Measurements from ENCODE around the gene BATF. TPM values are rescaled to one million over a fixed set of nuclear protein-coding genes. Genes with fewer than 3 reads are reported as not detected.

The BATF gene
- total and polyA plus RNA-seq, 2 donors: 5.1 to 8.9 TPM

DNA sequence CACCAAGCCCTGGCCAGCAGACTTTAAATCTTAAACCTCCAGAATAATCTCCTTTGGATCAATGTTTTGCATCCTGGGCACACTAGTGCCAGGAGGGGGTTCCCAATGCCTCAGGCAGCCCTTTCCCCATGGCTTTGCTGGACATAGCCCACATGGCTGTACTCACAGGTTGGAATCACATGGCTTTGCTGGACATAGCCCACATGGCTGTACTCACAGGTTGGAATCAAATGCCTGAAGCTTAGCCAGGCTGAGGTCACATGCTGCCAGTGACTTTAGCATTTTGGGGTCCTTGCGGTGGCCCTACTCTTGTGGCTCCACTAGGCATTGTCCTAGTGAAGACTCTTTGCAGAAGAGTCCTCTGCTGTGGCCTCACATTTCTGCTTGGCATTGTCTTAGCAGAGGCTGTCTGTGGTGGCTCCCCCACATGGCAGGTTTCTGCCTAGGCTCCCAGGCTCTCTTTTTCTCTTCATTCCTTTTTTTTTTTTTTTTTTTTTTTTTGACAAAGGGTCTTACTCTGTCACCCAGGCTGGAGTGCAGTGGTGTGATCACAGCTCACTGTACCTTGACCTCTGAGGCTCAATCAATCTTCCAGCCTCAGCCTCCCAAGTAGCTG lies 69.2 kb downstream of the BATF start:
- H3K36me3 ChIP-seq (ENCODE audit: insufficient read depth): no peaks in the 10 kb centered on the region
- H3K27ac ChIP-seq (ENCODE audit: low read depth): no peak overlapping the region
- no peak for DNase-seq (ENCODE audit: extremely low spot score)
- no peak overlapping the region for H3K4me3 ChIP-seq (ENCODE audit: low read depth, low read length)
- H3K4me1 ChIP-seq (ENCODE audit: insufficient read depth): no peaks in the 10 kb centered on the region
- WGBS: 98% methylated on average over 1 of the region's 1 CpG

DNA sequence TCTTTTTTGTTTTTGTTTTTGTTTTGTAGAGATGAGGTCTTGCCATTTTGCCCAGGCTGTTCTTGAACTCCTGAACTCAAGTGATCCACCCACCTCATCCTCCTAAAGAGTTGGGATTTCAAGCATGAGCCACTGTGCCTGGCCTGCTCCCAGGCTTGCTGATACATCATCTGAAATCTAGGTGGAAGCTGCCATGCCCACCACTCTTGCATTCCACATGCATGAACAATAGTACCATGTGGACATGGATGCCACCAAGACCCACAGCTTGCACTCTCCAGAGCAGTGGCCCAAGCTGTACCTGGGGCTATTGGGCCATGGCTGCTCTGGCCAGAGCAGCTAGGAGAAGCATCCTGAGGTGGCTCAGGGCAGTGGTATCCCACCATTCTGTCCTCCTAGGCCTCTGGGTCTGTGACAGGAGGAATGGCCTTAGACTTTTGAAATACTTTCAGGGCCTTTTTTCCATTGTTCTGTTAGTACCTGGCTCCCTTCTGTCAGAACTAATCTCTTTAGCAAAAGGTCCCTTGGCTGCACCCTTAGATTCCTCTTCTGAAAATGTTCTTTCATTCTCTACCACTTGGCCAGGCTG lies 69.8 kb downstream of the BATF start:
- no peaks in the 10 kb centered on the region for H3K4me1 ChIP-seq (ENCODE audit: insufficient read depth)
- no peak overlapping the region for H3K4me3 ChIP-seq (ENCODE audit: low read depth, low read length)
- no peak overlapping the region for H3K27ac ChIP-seq (ENCODE audit: low read depth)
- no peak for DNase-seq (ENCODE audit: extremely low spot score)
- H3K36me3 ChIP-seq (ENCODE audit: insufficient read depth): no peaks in the 10 kb centered on the region

DNA sequence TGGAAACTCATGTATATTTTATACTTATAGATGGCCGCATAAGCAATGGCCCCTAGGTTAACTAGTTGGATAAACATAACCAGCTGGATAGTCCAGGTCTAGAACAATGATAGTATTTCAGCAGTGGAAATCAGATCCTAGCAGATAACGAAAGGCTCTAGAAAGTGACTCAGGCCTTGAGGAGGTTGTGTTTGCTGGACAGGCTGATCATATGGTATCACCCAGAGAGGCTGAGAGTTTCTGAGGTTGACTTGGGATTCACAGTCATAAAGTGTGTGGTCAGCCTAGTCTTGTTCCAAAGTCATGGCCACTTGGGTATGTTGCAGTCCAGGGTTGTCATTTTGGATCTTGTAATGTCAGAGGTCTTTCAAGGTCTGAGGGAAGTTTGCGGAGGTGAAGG lies 73.0 kb downstream of the BATF start:
- Histone ChIP-seq H3K4me3 (ENCODE audit: low read depth, low read length) (no peak overlapping the region), H3K4me1 (ENCODE audit: insufficient read depth) (no peaks in the 10 kb centered on the region), H3K27ac (ENCODE audit: low read depth) (no peak overlapping the region), H3K36me3 (ENCODE audit: insufficient read depth) (no peaks in the 10 kb centered on the region)
- no peak for DNase-seq (ENCODE audit: extremely low spot score)
- WGBS: 95% methylated on average over 3 of the region's 3 CpGs

Other genes starting within 250 kb of the BATF start
- gene FOS, start 243.6 kb upstream of the BATF start, total RNA-seq: 219 TPM
- 1,557 TPM for gene FOS, start 243.6 kb upstream of the BATF start, polyA plus RNA-seq
- gene JDP2, start 94.4 kb upstream of the BATF start, total RNA-seq: 24.6 TPM
- gene JDP2, start 94.4 kb upstream of the BATF start, polyA plus RNA-seq: 39.3 TPM
- 4.9 TPM for gene FLVCR2, start 56.2 kb downstream of the BATF start, total RNA-seq
- gene FLVCR2, start 56.2 kb downstream of the BATF start, polyA plus RNA-seq: 3.6 TPM
- gene ERG28, start 138.4 kb downstream of the BATF start, total RNA-seq: 6.7 TPM
- gene ERG28, start 138.4 kb downstream of the BATF start, polyA plus RNA-seq: 14.4 TPM
- 46.4 TPM for gene TTLL5, start 138.8 kb downstream of the BATF start, total RNA-seq
- gene TTLL5, start 138.8 kb downstream of the BATF start, polyA plus RNA-seq: 16.1 TPM